Stimulated activated CD8-positive, alpha-beta memory T cell treated with anti-CD3 and anti-CD28 coated beads, Interleukin-12 subunit alpha, Interleukin-12 subunit beta, amount 100 ng/mL, for 4 hours (primary cell): Measurements from ENCODE around the gene NFE2L1.
"Not testable (repeated sequence)": the region's sequence is repeated elsewhere in the genome, so short reads cannot be mapped to it uniquely, and the experiment has no call there.

Experiments
- DNase-seq: peaks from one replicate; pipeline ENCODE4 v3.0.0-alpha.2; 2020; ENCODE audit warnings: low read depth

The NFE2L1 gene, protein sequence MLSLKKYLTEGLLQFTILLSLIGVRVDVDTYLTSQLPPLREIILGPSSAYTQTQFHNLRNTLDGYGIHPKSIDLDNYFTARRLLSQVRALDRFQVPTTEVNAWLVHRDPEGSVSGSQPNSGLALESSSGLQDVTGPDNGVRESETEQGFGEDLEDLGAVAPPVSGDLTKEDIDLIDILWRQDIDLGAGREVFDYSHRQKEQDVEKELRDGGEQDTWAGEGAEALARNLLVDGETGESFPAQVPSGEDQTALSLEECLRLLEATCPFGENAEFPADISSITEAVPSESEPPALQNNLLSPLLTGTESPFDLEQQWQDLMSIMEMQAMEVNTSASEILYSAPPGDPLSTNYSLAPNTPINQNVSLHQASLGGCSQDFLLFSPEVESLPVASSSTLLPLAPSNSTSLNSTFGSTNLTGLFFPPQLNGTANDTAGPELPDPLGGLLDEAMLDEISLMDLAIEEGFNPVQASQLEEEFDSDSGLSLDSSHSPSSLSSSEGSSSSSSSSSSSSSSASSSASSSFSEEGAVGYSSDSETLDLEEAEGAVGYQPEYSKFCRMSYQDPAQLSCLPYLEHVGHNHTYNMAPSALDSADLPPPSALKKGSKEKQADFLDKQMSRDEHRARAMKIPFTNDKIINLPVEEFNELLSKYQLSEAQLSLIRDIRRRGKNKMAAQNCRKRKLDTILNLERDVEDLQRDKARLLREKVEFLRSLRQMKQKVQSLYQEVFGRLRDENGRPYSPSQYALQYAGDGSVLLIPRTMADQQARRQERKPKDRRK

DNA sequence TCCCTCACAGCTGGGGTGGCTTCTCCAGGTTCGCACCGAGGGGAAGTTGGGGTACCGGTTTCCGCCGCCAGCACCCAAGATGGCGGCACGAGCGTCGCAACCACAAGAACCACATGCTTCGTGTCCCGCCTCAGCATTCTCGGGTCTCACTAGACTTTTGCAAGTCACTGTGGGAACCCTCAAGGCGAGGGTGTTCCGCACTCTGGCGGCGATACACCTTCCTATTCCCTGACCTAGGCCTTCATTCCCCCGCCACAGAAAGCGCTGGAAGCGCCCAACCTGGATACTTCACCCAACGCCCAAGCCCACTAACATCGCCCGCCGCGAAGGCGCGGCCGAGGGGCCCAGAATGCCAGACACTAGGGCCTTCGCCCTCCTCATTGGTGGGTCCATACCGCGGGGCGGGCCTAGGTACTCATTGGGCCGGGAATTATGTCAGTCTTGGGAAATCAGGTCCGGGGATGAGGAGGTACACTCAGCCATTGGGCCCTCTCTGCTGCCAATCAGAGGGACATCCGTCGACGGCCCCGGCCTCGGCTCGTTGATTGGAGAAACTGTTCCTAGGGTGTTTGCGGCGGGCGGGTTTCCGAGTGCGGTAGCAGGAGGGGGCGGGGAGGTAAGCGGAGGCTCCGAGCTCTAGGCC lies at the start of gene NFE2L1:
Gene NFE2L1 (plus strand): TSS at position 619 of the 643 bp plus-strand sequence. CDS start 2,760 bp downstream, outside the sequence.
- peak; percentile 95 for DNase-seq

DNA sequence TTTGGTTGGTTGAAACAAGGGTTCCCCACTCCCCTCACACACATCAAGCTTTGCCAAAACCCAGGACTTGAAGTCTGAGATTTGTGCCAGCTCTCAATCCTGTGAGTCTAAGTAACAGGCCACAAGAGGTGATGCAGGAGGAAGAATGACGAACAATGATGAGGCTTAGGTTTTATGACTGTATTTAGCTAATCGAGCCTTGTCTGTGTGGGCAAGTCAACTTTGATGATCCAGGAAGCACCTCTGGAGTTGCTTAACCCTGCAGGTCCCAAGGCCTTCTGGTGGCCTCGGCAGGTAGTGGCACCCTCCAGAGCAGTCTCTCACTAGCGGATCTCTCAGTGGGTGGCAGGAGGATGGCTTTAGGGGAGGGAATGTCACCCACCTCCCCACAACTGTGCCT lies 48.6 kb upstream of the NFE2L1 start:
- no peak for DNase-seq

DNA sequence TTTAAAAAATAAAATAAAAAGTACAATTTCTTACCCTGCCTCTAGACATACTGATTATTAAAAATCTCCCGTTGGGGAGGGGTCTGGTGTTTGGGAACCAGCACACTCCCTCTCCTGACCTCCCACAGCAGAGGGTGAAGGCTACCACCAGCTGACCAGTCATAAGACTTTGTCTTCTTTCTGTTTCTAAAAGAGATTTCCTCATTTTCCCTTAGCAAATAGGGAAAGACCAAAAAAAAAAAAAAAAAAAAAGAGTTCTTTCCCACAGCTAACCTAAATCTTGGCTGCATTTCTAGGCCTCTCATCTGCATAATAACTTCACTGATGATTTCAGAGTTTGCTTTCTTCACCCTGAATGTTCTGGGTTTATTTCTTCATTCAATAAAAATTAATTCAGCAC lies 47.0 kb upstream of the NFE2L1 start:
- no peak for DNase-seq

DNA sequence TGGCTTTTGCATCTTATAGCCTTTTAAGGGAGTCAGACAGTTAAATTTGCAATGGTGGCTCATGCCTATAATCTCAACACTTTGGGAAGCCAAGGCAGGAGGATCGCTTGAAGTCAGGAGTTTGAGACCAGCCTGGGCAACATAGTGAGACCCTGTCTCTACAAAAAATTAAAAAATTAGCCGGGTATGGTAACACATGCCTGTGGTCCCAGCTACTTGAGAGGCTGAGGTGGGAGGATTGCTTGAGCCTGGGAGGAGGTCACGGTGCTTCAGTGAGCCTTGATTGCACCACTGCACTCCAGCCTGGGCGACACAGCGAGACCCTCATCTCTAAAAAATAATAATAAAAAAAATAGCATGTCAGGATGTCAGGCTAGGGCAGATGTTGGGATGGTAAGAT lies 46.5 kb upstream of the NFE2L1 start:
- not testable (repeated sequence) for DNase-seq

DNA sequence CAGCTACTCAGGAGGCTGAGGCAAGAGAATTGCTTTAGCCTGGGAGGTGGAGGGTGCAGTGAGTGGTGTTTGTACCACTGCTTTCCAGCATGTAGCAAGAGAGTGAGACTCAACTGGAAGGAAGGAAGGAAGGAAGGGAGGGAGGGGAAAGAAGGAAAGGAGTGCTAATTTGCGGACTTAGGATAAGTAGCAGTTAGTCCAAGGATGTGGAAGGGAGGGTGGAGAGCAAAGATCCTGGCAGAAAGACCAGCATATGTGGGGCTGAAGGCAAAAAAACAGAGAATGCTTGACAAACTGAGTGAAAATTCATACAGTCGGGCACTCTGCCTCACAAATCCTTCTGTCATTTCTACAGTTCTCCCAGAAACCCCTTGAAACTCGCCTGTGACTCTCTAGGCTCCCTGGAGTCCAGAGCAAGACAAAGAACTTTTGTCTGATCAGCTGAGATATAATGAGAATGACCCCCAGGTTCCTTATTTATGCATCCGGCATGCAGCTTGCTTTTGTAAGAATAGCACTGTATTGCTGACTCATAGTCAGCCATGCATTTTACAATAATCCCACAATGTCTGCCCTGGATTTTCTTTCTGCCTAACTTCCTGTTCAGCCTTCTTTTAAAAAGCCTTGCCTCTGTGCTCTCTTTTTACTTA lies 45.8 kb upstream of the NFE2L1 start:
- no peak for DNase-seq

DNA sequence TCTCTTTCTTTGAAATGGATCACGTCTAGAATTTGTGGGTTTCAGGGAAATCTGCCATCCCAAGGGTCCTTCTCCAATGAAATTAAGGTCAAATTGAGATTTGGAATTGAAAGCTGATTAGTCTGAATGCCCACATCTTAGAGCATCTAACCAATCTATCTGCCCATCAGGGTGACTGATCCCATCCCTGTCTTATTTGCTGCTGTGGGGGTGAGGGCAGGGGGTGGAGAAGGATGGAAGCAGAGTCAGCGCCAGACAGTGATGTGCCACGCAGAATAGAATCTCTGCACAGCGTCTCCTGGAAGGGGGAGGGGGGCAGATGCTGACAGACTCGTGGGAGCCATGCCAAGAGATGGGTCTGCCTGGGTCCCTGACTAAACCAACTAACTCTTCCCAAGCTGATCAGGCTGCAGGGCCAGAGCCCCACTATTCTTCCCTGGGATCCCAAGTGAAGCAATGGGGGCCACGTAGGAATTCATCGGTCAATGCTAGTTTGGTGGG lies 45.2 kb upstream of the NFE2L1 start:
- DNase-seq, result no peak

DNA sequence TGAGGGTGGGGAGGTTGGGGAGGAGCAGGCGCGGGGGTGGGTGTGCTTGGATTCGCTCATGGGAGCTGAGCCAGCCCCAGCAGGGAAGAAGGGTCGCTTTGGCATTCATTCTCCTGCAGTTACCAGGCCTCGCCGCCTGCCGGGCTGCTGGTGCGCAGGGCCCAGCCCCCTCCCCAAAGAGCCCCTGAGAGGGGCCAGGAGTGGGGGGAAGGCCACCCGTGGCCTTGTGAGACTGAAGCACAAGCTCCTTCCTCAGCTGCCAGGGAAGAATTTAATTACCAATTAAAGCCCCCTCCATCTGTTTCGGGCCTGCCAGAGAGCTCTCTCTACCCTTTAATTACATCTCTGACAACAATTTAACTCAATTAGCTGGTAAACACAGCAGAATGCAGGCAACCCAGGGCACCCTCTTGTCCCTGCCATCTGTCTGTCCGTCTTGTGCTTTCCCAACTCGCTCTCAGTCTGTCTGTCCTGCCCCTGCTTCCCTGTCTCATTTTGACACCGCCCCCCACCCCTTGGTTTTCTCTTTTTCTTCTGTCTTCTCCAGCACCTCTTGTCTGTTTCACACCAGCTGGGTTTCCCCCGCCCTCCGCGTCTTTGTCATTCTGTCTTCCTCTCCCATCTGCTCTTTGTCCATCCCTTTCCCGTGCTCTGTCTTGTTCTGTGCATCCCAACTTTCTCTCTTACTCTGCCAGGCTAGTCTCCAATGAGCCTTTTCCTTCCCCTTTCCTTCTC lies 44.6 kb upstream of the NFE2L1 start:
- no peak for DNase-seq

DNA sequence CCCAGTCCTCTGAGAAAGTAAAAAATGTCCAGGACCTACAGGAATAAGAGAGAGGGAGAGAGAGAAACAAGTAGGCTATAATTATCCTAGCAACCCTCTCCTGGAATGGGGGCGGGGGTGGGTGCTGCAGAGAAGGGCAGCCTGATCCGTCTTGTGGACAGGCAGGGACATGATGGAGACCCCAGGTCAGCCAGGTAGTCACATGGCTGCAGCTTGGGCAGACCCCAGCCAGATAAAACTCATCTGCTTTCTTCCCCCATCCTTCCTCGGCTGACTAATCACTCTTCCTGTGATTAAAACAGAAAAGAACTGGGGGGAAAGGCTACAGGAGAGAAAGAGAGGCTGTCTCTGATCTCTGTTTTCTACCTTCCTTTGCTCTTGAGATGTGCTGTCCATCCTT lies 43.2 kb upstream of the NFE2L1 start:
- DNase-seq, result no peak

DNA sequence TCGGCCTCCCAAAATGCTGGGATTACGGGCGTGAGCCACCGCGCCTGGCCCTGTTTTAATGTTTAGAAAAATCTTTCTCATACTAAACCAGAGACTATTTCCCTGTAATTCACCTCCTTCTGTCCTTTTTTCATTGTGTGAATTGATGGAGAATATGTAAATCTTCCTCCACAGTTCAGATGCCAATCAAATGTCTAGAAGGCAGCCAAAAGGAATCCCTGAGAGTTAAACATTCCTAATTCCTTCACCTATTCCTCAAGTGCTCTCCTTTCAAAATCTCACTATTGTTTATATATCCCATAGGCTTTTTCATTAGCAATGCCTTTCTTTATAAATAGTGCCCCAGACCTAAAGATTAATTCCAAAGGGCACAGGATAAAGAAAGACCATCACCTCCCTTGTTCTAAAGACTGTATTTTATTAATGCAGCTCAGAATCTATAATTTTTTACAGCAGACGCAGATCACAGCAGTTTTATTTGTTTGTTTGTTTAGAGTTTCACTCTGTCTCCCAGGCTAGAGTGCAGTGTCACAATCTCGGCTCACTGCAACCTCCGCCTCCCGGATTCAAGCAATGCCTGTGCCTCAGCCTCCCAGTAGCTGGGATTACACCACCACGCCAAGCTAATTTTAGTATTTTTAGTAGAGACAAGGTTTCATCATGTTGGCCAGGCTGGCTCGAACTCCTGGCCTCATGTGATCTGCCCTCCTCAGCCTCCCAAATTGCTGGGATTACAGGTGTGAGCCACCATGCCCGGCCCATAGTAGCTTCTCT lies 41.0 kb upstream of the NFE2L1 start:
- DNase-seq, result no peak

DNA sequence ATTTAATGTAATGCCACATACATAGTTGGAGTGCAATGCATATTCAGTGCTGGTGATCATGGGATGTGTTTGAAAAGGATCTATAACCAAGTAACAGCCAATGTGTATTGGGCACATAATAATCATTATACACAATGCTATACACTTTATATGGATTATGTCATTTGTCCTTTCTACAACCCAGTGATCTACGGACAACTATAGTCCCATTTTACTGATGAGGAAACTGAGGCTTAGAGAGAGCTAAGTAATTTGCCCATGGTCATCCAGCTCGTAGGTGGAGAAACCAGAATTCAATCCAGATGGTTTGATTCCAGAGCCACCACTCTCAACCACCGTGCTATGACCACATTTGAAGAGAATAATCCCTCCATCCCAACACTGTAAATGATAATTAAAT lies 38.0 kb upstream of the NFE2L1 start:
- no peak for DNase-seq

DNA sequence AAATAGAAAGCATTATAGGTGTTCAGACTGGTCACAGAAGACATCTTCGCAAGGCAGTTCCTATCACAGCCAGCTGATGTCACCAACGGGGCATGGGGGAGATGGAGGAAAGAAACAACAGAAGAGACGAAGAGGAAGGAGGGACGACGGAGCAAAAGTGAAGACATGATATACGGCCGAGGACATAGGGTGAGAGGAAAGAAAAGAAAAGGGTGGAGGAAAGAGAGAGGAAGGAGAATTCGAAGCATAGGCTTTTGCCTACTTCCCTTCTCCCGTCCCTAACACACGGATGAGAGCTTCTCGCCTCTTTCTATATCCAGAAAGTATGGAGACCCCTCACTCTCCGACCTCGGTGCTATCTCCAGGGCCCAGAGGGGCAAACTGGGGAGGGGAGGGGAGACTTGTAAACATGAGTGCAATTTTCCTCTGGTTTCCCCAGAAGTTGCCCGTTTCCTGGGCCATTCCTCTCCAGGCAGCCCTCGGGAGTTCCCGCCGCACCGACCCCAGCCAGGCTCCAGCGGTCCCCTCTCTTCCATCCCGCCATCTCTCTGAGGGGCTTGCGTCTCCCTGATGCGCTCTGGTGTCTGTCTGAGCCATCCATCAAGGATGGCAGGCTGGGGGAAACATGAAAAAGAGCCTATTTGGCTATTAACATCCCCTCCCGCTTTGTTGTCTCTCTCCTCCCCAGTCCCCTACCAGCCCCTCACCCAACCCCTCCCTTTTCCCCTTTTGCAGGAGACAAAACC lies 36.6 kb upstream of the NFE2L1 start:
- no peak for DNase-seq

DNA sequence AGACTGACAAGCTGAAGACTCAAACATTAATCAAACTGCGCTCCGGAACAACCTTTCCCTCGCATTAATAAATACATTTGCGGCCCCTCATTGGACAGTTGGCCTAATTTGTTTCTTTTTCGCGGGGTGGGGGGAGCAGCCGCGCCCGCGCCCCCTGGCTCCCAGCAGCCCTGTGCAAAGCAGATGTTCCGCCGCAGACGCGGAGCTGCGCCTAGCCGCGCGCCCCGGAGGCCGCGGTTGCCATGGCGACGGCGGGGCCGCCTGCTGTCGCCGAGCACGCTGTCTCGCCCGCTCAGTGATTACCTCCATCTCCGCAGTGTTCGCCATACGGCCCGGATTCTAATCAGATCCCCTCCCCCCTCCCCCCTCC lies 36.0 kb upstream of the NFE2L1 start:
- DNase-seq, result peak; percentile 41

DNA sequence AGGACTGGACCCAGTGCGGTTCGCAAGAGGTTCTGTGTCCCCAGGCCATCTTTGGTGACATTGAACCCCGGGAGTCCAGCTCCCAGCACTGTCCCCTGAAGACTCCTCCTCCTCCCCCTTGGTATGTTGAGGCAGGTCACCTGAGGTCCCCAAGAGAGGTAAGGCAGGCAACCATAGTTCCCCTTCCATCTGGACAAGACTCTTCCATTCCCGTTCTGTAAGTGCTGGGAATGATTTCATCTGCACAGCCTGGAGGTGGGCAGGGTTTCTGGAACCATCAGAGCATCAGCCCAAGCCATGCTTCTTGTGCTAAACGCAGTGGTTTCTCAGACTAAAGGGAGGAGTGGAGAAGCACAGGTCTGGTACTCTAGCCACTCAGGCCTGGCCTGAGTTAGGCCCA lies 35.5 kb upstream of the NFE2L1 start:
- no peak for DNase-seq

DNA sequence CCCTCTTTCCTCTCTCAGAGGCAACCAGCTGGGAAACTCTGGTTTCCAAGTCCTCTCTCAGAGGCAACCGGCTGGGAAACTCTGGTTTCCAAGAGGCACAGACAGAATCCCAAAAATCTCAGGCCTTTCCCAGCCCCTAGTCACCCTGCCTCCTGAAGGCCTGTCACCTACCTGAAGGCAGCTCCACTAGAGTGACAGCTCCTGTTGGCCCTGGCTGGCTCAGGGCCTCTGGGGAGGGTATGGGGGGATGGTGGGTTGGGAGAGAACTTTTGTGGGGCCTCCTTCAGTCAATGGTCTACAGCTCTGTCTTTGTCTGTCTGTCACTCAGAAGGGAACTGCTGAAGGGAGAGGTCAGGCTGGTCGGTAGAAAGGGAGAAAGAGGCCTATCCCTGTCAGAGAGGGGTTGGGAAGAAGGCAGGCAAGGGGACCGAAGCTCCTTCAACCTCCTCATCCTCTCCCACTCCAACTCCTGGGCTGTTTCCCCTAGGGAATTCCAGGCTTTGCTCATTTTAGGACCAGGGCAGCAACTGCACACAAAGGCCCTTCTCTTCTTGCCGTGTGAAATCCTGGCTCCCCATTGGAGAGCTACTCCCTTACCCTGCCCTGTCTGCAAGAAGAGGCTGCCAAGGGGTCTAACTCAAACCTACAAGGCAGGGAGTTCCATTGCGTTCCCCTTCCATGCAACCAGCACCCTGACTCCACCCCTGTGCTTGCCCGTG lies 34.1 kb upstream of the NFE2L1 start:
- DNase-seq, result no peak

DNA sequence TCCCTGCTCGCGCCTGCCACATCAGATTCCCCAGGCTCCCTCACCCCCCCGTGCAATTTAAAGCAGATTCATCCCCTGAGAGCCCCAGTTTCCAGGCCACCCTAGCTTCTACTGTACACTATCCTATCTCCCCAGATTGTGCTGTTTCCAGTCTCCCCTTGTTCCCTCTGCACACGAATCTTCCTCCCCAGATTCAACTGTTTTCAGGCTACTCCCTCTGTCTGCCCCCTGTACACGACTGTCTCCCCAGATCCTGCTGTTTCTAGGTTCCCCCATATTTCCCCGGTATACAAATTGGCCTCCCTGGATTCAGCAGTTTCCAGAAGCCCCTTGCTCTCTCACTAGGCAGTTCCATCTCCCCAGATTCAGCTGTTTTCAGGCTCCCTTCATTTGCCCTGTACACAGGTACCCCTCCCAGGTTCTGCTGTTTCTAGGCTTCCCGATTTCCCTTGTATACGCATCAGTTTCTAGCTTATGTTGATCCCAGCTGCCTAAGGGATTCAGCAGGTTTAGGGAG lies 33.5 kb upstream of the NFE2L1 start:
- no peak for DNase-seq

DNA sequence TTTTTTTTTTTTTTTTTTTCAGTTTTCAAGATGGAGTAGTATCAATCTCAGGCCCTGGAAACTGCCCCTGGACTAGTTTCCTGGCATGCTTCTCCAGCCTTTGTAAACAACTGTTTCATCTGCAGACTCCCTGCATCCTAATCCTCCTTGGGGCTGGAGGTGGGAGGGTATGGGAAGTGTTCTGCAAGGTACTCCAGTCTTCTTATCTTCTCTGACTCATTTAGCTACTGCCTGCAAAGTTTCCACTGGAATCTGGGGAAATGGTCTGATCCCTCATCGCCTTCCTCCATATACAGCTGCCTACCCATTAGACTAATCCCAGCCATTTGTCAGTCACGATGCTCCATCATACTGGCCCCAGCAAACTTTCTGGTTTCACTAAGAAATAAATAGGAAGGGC lies 32.0 kb upstream of the NFE2L1 start:
- no peak for DNase-seq

DNA sequence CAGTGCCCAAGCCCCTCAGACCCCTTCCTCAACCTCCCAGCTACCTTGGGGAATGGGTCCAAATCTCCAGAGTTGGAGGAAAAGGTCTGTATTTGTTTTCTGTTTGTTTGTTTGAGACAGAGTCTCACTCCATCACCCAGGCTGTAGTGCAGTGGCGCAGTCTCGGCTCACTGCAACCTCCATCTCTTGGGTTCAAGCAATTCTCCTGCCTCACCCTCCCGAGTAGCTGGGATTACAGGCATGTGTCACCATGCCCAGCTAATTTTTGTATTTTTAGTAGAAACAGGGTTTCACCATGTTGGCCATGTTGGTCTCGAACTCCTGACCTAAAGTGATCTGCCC lies 30.4 kb upstream of the NFE2L1 start:
- DNase-seq, result not testable (repeated sequence)

DNA sequence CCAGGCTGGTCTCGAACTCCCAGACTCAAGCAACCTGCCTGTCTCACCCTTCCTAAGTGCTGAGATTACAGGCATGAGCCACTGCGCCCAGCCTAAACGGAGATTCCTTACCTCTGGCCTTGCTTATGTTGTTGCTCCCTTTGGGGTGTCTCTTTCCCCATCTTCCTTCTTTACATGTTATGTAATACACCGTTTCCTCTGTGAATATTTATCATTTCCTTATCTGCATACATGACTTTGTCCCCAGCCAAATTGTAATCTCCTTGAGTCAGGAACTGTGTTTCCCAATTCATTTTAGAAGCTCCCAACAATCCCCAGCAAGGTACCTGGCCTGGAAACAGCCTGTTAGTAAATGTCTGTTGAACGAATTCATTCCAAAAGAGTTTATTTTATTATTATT lies 26.2 kb upstream of the NFE2L1 start:
- DNase-seq, result no peak

DNA sequence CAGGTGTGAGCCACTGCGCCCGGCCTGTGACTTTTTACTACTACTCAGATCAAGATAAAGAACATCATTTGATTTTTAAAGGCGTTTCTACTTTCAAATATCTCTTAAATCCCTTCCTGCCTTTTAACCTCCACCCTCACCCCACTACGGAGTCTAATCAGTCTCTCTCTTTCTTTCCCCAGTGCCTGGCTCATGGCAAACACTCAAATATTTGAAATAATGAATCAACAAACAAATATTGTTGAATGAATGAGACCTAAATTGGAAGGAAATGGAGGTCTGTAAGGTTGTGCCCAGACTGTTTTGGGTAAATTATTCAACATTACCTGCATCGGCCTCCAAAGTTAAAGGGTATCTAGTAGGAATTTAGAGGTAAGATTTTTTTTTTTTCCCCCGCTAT lies 25.3 kb upstream of the NFE2L1 start:
- no peak for DNase-seq
